HEK293T (cell line): ENCODE results near the gene HOXA11.

Source experiments
- BHLHE40 ChIP-seq: fragments of 450-650 bp; IDR thresholded peaks from 2 replicates; pipeline ENCODE4 v1.6.1; 2016; ENCODE audit warnings: mild to moderate bottlenecking, moderate library complexity, borderline replicate concordance
- FOXA1 ChIP-seq: fragments of 450-650 bp; IDR thresholded peaks from 2 replicates; pipeline ENCODE4 v1.6.1; 2016; ENCODE audit warnings: mild to moderate bottlenecking
- FOXK2 ChIP-seq: fragments of 450-650 bp; IDR thresholded peaks from 2 replicates; pipeline ENCODE4 v1.6.1; 2016; ENCODE audit warnings: mild to moderate bottlenecking
- FOXM1 ChIP-seq: fragments of 450-650 bp; IDR thresholded peaks from 2 replicates; pipeline ENCODE4 v1.6.1; 2017; ENCODE audit warnings: mild to moderate bottlenecking, borderline replicate concordance
- HDGF ChIP-seq: fragments of 450-650 bp; IDR thresholded peaks from 2 replicates; pipeline ENCODE4 v1.6.1; 2017; ENCODE audit warnings: antibody characterized with exemption, borderline replicate concordance
- L3MBTL2 ChIP-seq: fragments of 450-650 bp; conservative IDR thresholded peaks from 2 replicates; pipeline ENCODE4 v1.6.1; 2016; ENCODE audit warnings: mild to moderate bottlenecking
- SP1 ChIP-seq: fragments of 450-650 bp; IDR thresholded peaks from 2 replicates; pipeline ENCODE4 v1.6.1; 2017
- SUZ12 ChIP-seq: fragments of 450-650 bp; IDR thresholded peaks from 2 replicates; pipeline ENCODE4 v1.6.1; 2016; ENCODE audit warnings: mild to moderate bottlenecking
- TARDBP ChIP-seq: fragments of 450-650 bp; IDR thresholded peaks from 2 replicates; pipeline ENCODE4 v1.6.1; 2016
- ZNF384 ChIP-seq: fragments of 450-650 bp; IDR thresholded peaks from 2 replicates; pipeline ENCODE4 v1.6.1; 2016
- TF ChIP-seq, protein P1 (sequence below): fragments of 450-650 bp; IDR thresholded peaks from 2 replicates; pipeline ENCODE4 v1.6.1; 2016

DNA sequence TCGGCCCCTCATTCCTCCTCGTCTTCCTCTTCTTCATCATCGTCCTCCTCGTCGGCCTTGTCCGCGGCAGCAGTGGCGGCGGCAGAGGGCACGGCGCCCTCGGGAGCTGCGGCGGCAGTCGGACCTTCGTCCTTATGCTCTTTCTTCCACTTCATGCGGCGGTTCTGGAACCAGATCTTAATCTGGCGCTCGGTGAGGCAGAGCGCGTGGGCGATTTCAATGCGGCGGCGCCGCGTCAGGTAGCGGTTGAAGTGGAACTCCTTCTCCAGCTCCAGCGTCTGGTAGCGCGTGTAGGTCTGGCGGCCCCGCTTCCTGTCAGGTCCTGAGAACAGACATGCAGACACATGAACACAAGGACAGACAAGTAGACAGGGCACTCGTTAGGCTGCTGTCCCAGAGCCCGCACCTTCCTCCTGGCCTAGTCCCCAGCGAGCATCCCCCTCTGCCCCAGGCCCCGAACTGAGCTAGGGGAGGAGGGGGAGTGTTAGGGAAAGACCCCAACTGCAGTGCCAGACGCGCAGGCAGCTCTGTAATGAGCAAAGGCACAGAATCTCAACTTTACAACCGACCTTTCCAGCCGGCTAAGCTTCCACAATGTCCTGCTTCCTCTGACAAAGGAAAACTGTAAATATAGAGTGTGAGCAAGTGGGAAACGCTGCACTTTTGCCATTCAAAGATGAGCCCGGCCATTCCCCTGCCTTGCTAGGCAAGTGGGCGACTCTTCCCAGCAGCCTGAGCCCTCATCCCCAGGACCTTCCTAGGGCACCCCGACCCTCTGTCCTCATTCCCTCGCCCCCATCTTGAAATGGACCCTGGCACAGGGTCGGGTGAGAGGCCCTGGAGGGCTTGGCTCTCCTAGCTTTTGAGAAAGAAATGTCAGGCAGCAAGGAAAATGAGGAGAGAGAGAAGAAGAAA is 29.9 kb downstream of the HOXA11 start:
- TF ChIP-seq L3MBTL2 (no peak), SUZ12 (no peak), FOXM1 (no peak), TARDBP (no peak), FOXK2 (no peak), HDGF (no peak), FOXA1 (no peak), ZNF384 (no peak), SP1 (no peak), BHLHE40 (no peak)
- TF ChIP-seq, protein P1, sequence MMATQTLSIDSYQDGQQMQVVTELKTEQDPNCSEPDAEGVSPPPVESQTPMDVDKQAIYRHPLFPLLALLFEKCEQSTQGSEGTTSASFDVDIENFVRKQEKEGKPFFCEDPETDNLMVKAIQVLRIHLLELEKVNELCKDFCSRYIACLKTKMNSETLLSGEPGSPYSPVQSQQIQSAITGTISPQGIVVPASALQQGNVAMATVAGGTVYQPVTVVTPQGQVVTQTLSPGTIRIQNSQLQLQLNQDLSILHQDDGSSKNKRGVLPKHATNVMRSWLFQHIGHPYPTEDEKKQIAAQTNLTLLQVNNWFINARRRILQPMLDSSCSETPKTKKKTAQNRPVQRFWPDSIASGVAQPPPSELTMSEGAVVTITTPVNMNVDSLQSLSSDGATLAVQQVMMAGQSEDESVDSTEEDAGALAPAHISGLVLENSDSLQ: no peak
